Choroid plexus epithelial cell (primary cell): ENCODE data around the gene ZWILCH.
A peak's percentile ranks its signal among the peaks of the same experiment; 100 is the strongest.

Experiments used
- DNase-seq: peaks from one replicate; pipeline ENCODE4 v3.0.0-alpha.2; 2010; ENCODE audit warnings: low read depth
- H3K4me3 ChIP-seq: 2 replicates; pipeline ENCODE4 v1.5.1; 2011; ENCODE audit warnings: low read depth, mild to moderate bottlenecking, control low read depth, low read length, moderate library complexity
- CTCF ChIP-seq: conservative IDR thresholded peaks from 2 replicates; pipeline ENCODE4 v1.5.1; 2011; ENCODE audit warnings: low read depth, mild to moderate bottlenecking, control low read depth, inconsistent platforms, low read length, moderate library complexity

Gene ZWILCH

DNA sequence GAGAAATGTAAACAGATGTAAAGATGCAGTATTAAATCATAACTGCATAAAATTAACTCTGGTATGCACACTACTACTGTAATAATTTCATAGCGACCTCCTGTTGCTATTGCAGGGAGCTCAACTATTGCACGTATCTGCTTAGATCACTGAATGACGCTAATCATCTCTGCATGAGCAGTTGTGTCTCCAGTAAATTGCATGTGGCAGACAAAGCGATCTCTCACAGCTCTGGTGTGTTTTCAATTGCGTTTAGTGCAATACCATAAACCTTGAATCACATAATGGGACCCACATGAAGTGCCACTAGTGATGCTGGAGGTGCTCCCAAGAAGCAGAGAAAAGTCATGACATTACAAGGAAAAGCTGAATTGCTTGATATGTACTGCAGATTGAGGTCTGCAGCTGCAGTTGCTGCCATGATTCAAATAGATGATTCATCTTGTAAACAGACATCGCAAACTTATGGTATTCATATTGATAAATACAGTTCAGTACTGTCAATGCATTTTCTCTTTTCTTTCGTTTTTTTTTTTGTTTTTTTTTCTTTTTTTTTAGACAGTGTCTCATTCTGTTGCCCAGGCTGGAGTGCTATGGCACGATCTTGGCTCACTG is 90.9 kb downstream of the ZWILCH start:
- DNase-seq = peak; percentile 65
- TF ChIP-seq CTCF = no peak
- no peak overlapping the region for H3K4me3 ChIP-seq

- no peak for TF ChIP-seq CTCF
- no peak overlapping the region for H3K4me3 ChIP-seq
- no peak for DNase-seq
These were observed 93.1 kb downstream of the ZWILCH start for GRCh38 chr15:66598095-66598815.
